RPMI8226 (cell line): Measurements from ENCODE around the gene TRPM4.

Experiments
- DNase-seq: peaks from one replicate; pipeline ENCODE4 v3.0.0-alpha.2; 2015

TRPM4 gene

DNA sequence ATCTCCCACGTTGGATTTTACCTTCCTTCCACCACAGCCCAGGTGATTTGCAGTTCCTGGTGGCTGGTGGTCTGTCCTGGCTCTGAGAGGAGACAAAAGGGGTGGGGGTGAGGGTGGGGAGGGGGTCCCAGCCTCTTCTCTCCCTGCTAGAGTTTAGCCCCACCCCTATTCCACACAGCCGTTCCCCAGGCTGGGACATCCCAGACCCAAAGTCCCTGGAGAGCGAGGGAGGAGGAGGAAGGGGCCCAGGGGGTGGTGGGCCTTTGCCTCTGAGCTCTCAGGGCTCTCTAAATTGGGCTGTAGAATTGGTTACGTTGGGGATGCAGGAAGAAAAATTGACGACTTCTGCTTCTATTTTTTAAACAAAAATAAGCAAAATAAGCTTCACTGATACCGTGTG lies 85.5 kb downstream of the TRPM4 start:
- DNase-seq = no peak

DNA sequence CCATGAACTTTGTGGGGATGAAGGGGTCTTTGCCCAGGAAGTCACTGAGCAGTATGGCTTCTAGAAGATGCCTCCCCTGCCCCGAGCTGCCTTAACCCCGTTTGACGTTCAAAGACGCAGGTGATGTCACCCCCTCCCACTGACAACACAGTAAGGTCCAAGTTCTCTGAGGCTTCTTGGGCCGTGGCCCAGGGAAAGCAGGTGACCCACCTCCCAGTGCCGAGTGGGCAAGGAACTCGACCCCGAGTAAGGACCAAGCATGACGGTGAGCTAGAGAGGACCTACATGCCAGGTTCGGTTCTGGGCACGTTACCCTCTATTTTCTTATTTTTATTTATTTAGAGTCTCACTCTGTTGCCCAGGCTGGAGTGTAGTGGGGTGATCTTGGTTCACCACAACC lies 86.1 kb downstream of the TRPM4 start:
- no peak for DNase-seq

- no peak for DNase-seq
These were observed 86.7 kb downstream of the TRPM4 start for GRCh38 chr19:49244256-49244655.

GRCh38 chr19:49247676-49248075 lies 90.1 kb downstream of the TRPM4 start:
- no peak for DNase-seq

- DNase-seq = no peak
These were observed 92.3 kb downstream of the TRPM4 start for GRCh38 chr19:49249933-49250332.

DNA sequence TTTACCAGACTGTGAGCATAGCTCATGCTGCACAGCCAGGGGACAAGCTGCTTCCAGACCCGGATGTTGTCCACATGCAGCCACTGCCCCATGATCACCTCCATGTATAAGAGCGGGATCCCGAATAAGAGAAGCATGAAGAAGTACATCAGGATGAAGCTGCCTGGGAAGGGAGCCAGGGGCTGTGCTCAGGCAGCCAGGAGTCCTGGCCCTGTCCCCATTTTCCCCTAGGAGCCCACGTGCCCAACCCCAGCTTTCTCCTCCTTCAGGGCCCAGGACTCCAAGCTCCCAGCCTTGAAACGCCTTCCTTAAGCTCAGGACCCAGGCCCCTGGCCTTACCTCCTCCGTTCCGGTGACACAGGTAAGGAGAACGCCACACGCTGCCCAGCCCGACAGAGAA lies 98.1 kb downstream of the TRPM4 start:
- no peak for DNase-seq

DNA sequence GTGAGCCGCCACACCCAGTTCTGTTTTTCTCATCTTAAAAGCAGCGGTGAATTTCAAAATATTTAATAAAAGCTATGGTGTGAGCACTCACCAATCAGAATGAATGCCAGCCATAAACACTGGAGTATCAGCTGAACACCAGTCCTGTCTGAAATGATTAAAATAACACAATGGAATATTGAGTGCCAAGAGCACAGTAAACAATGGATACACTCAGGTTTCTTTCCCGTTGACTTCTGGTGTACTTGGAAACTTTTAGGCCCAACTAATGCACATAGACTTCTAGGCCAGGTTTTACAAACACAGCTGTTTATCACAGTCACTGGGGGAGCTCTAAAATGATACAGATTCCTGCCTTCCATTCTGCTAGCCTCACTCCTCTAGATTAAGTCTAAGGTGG lies 99.1 kb downstream of the TRPM4 start:
- no peak for DNase-seq
